PC-9 (cell line): ENCODE data around the gene INKA2.

Source experiments
- EZH2 ChIP-seq: fragments of 200-600 bp; sonication (generic); IDR thresholded peaks from 2 replicates; pipeline ENCODE4 v1.8.0; 2017; ENCODE audit warnings: antibody characterized with exemption, low read depth
- TF ChIP-seq, protein P1 (sequence below): fragments of 200-600 bp; sonication (generic); conservative IDR thresholded peaks from 2 replicates; pipeline ENCODE4 v1.6.1; 2017; ENCODE audit warnings: mixed run types, antibody characterized with exemption, mild to moderate bottlenecking, moderate library complexity

DNA sequence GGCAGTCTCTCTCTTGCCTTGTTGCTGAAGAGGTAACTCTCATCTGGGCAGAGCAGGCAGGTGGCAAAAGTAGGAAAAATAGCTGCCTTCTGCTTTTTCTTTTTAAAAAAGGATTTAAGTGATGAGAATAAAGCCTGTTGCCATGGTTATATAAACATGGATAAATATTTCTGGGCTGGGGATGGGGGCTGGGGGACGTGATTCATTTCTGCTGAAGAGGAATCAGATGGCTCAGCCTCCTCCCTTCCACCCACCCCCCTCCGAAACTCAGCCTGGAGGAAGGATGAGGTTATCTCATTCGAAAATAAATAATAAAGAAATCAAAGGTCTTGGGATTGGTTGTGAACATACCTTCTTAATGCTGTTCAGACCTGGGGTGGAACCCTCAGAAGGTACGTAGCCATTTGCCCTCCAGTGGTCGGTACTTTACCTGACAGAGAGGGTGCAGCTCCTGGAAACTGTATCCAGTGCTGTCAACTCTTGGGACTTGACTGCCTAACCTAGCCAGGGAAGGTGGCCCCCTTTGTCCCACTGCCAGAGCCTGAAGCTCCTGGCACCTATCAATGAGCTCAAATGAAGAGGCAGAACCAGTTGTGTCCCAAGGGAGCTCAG, 3.8 kb upstream of the INKA2 start:
- TF ChIP-seq, protein P1, sequence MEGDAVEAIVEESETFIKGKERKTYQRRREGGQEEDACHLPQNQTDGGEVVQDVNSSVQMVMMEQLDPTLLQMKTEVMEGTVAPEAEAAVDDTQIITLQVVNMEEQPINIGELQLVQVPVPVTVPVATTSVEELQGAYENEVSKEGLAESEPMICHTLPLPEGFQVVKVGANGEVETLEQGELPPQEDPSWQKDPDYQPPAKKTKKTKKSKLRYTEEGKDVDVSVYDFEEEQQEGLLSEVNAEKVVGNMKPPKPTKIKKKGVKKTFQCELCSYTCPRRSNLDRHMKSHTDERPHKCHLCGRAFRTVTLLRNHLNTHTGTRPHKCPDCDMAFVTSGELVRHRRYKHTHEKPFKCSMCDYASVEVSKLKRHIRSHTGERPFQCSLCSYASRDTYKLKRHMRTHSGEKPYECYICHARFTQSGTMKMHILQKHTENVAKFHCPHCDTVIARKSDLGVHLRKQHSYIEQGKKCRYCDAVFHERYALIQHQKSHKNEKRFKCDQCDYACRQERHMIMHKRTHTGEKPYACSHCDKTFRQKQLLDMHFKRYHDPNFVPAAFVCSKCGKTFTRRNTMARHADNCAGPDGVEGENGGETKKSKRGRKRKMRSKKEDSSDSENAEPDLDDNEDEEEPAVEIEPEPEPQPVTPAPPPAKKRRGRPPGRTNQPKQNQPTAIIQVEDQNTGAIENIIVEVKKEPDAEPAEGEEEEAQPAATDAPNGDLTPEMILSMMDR, result no peak
- TF ChIP-seq EZH2, result no peak
